H9 (cell line): ENCODE measurements around the gene TFAP2E. TPM values are rescaled to one million over a fixed set of nuclear protein-coding genes. Genes with fewer than 3 reads are reported as not detected.
A peak's percentile ranks its signal among the peaks of the same experiment; 100 is the strongest.
"Not testable (repeated sequence)": the region's sequence is repeated elsewhere in the genome, so short reads cannot be mapped to it uniquely, and the experiment has no call there.

Experiments used
- DNase-seq: peaks from one replicate; pipeline ENCODE4 v3.0.0-alpha.2; 2017
- H2AFZ ChIP-seq: one replicate; pipeline ENCODE4 v1.6.1; 2013; ENCODE audit warnings: mild to moderate bottlenecking, low read length, control low read depth, moderate library complexity
- H2AK5ac ChIP-seq: 2 replicates; pipeline ENCODE4 v1.6.1; 2013; ENCODE audit warnings: low read length, control low read depth, mixed read lengths; ENCODE audit not compliant: insufficient read length
- H2BK120ac ChIP-seq: one replicate; pipeline ENCODE4 v1.6.1; 2013; ENCODE audit warnings: low read depth, mild to moderate bottlenecking, low read length, control low read depth, inconsistent platforms; ENCODE audit not compliant: poor library complexity, severe bottlenecking
- H2BK12ac ChIP-seq: 2 replicates; pipeline ENCODE4 v1.6.1; 2013; ENCODE audit warnings: low read length, control low read depth, mixed read lengths, low read depth; ENCODE audit not compliant: insufficient read length
- H2BK15ac ChIP-seq: 2 replicates; pipeline ENCODE4 v1.6.1; 2013; ENCODE audit warnings: low read depth, low read length, control low read depth
- H2BK20ac ChIP-seq: one replicate; pipeline ENCODE4 v1.6.1; 2013; ENCODE audit warnings: low read depth, mild to moderate bottlenecking, low read length, control low read depth, inconsistent platforms; ENCODE audit not compliant: poor library complexity, severe bottlenecking
- H2BK5ac ChIP-seq: 2 replicates; pipeline ENCODE4 v1.6.1; 2013; ENCODE audit warnings: low read length, control low read depth, mixed read lengths; ENCODE audit not compliant: insufficient read length
- H3K14ac ChIP-seq: 2 replicates; pipeline ENCODE4 v1.6.1; 2013; ENCODE audit warnings: low read length, control low read depth; ENCODE audit not compliant: insufficient read depth
- H3K18ac ChIP-seq: 2 replicates; pipeline ENCODE4 v1.6.1; 2013; ENCODE audit warnings: low read depth, mild to moderate bottlenecking, mixed read lengths, low read length, control low read depth; ENCODE audit not compliant: insufficient read length
- H3K23ac ChIP-seq: 2 replicates; pipeline ENCODE4 v1.6.1; 2013; ENCODE audit warnings: low read length, control low read depth, mixed read lengths, low read depth; ENCODE audit not compliant: insufficient read length
- H3K23me2 ChIP-seq: 2 replicates; pipeline ENCODE4 v1.6.1; 2013; ENCODE audit warnings: low read depth, mild to moderate bottlenecking, mixed read lengths, low read length, control low read depth; ENCODE audit not compliant: insufficient read length, poor library complexity, severe bottlenecking
- H3K27ac ChIP-seq: 2 replicates; pipeline ENCODE4 v1.5.1; 2013; ENCODE audit warnings: low read length, control low read depth, mixed read lengths, low read depth; ENCODE audit not compliant: insufficient read length
- H3K27me3 ChIP-seq: 2 replicates; pipeline ENCODE4 v1.6.1; 2013; ENCODE audit warnings: low read length, control low read depth, inconsistent platforms; ENCODE audit not compliant: insufficient read depth
- H3K4ac ChIP-seq: 2 replicates; pipeline ENCODE4 v1.6.1; 2013; ENCODE audit warnings: low read depth, mild to moderate bottlenecking, control low read depth, inconsistent platforms, low read length, moderate library complexity
- H3K4me1 ChIP-seq: 2 replicates; pipeline ENCODE4 v1.6.1; 2013; ENCODE audit warnings: low read length, control low read depth, inconsistent platforms; ENCODE audit not compliant: insufficient read depth
- H3K4me2 ChIP-seq: 2 replicates; pipeline ENCODE4 v1.6.1; 2013; ENCODE audit warnings: low read length, control low read depth, mixed read lengths; ENCODE audit not compliant: insufficient read length, insufficient read depth
- H3K56ac ChIP-seq: 2 replicates; pipeline ENCODE4 v1.6.1; 2013; ENCODE audit warnings: low read depth, mild to moderate bottlenecking, mixed read lengths, low read length, control low read depth; ENCODE audit not compliant: insufficient read length
- H3K79me1 ChIP-seq: 2 replicates; pipeline ENCODE4 v1.6.1; 2013; ENCODE audit warnings: low read depth, mild to moderate bottlenecking, moderate library complexity, low read length, control low read depth, inconsistent platforms; ENCODE audit not compliant: insufficient read depth, poor library complexity, severe bottlenecking
- H3K79me2 ChIP-seq: 2 replicates; pipeline ENCODE4 v1.6.1; 2013; ENCODE audit warnings: low read length, control low read depth, inconsistent platforms; ENCODE audit not compliant: insufficient read depth
- H3K9ac ChIP-seq: 2 replicates; pipeline ENCODE4 v1.6.1; 2013; ENCODE audit warnings: low read length, control low read depth, mixed read lengths; ENCODE audit not compliant: insufficient read length; ENCODE audit errors: extremely low read depth
- H3K9me3 ChIP-seq: one replicate; pipeline ENCODE4 v1.6.1; 2013; ENCODE audit warnings: low read depth, low read length, inconsistent platforms; ENCODE audit not compliant: control insufficient read depth
- H3T11ph ChIP-seq: one replicate; pipeline ENCODE4 v1.6.1; 2013; ENCODE audit warnings: mild to moderate bottlenecking, low read length, control low read depth, inconsistent platforms
- H4K20me1 ChIP-seq: one replicate; pipeline ENCODE4 v1.6.1; 2013; ENCODE audit not compliant: control insufficient read depth, insufficient read length, insufficient read depth
- H4K5ac ChIP-seq: 2 replicates; pipeline ENCODE4 v1.6.1; 2013; ENCODE audit warnings: low read depth, mild to moderate bottlenecking, mixed read lengths, low read length, control low read depth; ENCODE audit not compliant: insufficient read length
- H4K8ac ChIP-seq: replicated peaks from 2 replicates; pipeline ENCODE4 v1.6.1; 2013; ENCODE audit warnings: low read length, control low read depth, mixed read lengths, low read depth; ENCODE audit not compliant: insufficient read length
- H4K91ac ChIP-seq: 2 replicates; pipeline ENCODE4 v1.6.1; 2013; ENCODE audit warnings: low read depth, mild to moderate bottlenecking, moderate library complexity, mixed read lengths, low read length, control low read depth; ENCODE audit not compliant: insufficient read length
- H3K27ac Mint-ChIP-seq, 3 experiments: 2 replicates in 2 of 3; 3 replicates in 1 of 3; pipeline ENCODE4 v1.8.0; 2020 to 2021; ENCODE audit warnings: mixed read lengths in 3 of 3, mild to moderate bottlenecking in 1 of 3, moderate library complexity in 1 of 3
- H3K27me3 Mint-ChIP-seq: 2 replicates; pipeline ENCODE4 v1.8.0; 2021; ENCODE audit warnings: low read depth, mild to moderate bottlenecking, moderate library complexity, mixed read lengths
- H3K36me3 Mint-ChIP-seq, 3 experiments: 2 replicates in 2 of 3; 3 replicates in 1 of 3; pipeline ENCODE4 v1.8.0; 2020 to 2021; ENCODE audit warnings: low read depth in 3 of 3, mixed read lengths in 3 of 3; ENCODE audit not compliant: insufficient read depth in 1 of 3
- H3K4me1 Mint-ChIP-seq, 2 experiments: 2 replicates each; pipeline ENCODE4 v1.8.0; 2020; ENCODE audit warnings: mixed read lengths in 2 of 2
- H3K4me3 Mint-ChIP-seq, 2 experiments: 2 replicates in 1 of 2; 3 replicates in 1 of 2; pipeline ENCODE4 v1.8.0; 2020 to 2021; ENCODE audit warnings: mild to moderate bottlenecking in 2 of 2, mixed read lengths in 2 of 2, moderate library complexity in 1 of 2
- H3K9me3 Mint-ChIP-seq, 2 experiments: 2 replicates in 1 of 2; 3 replicates in 1 of 2; pipeline ENCODE4 v1.8.0; 2020; ENCODE audit warnings: mild to moderate bottlenecking in 2 of 2, mixed read lengths in 2 of 2, moderate library complexity in 1 of 2
- WGBS: extraction: QIAGEN DNeasy Blood & Tissue Kit; methylation state at CpG from one replicate; pipeline ENCODE4 v1.1.7; 2013; ENCODE audit warnings: missing lambda C conversion rate, low lambda C conversion rate, mixed read lengths; ENCODE audit not compliant: insufficient read length; ENCODE audit errors: extremely low coverage; 5-methylcytosine and 5-hydroxymethylcytosine counted together
- total RNA-seq: library from RNA; stranded (reverse); gene quantifications from 2 replicates; pipeline ENCODE4 v1.2.1, GENCODE V29; 2021
- TF ChIP-seq, protein P1 (sequence below): fragments of 200-600 bp; sonication (generic); conservative IDR thresholded peaks from 3 replicates; pipeline ENCODE4 v1.8.0; 2021; ENCODE audit warnings: antibody characterized with exemption, mild to moderate bottlenecking

Gene TFAP2E
- total RNA-seq, 1 experiment from 2014 or later: 0.70 TPM

GRCh38 chr1:35585281-35585680, 12.2 kb downstream of the TFAP2E start:
- Mint-ChIP-seq H3K27ac (no peak overlapping the region), H3K36me3 (no peaks in the 10 kb centered on the region), H3K27me3 (peaks cover under 1% of the 10 kb centered on the region; the same call in 1 of the 2 replicates), H3K4me1 (peaks cover 5 to 8% of the 10 kb centered on the region in 2 experiments), H3K4me3 (no peak overlapping the region), H3K9me3 (no peaks in the 10 kb centered on the region; a peak in 1 of 5 replicates)
- no peak overlapping the region for H3K27ac ChIP-seq
- no peak overlapping the region for H2BK120ac ChIP-seq
- no peaks in the 10 kb centered on the region for H3K27me3 ChIP-seq
- no peak overlapping the region for H2BK5ac ChIP-seq
- H3K18ac ChIP-seq: no peak overlapping the region
- no peaks in the 10 kb centered on the region for H3K79me2 ChIP-seq
- H3K9ac ChIP-seq: no peak overlapping the region
- no peaks in the 10 kb centered on the region for H3K4me1 ChIP-seq
- no peak overlapping the region for H3K23ac ChIP-seq
- no peaks in the 10 kb centered on the region for H3K23me2 ChIP-seq
- no peak overlapping the region for H2BK20ac ChIP-seq
- H2AK5ac ChIP-seq: no peak overlapping the region
- no peaks in the 10 kb centered on the region for H4K20me1 ChIP-seq
- H3K79me1 ChIP-seq: no peaks in the 10 kb centered on the region
- no peak overlapping the region for H4K5ac ChIP-seq
- no peak overlapping the region for H3K4me2 ChIP-seq
- TF ChIP-seq, protein P1, sequence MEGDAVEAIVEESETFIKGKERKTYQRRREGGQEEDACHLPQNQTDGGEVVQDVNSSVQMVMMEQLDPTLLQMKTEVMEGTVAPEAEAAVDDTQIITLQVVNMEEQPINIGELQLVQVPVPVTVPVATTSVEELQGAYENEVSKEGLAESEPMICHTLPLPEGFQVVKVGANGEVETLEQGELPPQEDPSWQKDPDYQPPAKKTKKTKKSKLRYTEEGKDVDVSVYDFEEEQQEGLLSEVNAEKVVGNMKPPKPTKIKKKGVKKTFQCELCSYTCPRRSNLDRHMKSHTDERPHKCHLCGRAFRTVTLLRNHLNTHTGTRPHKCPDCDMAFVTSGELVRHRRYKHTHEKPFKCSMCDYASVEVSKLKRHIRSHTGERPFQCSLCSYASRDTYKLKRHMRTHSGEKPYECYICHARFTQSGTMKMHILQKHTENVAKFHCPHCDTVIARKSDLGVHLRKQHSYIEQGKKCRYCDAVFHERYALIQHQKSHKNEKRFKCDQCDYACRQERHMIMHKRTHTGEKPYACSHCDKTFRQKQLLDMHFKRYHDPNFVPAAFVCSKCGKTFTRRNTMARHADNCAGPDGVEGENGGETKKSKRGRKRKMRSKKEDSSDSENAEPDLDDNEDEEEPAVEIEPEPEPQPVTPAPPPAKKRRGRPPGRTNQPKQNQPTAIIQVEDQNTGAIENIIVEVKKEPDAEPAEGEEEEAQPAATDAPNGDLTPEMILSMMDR: no peak
- H3K14ac ChIP-seq: no peak overlapping the region
- H2BK15ac ChIP-seq: no peak overlapping the region
- peak; percentile 17 for DNase-seq
- no peak overlapping the region for H3T11ph ChIP-seq
- H3K56ac ChIP-seq: no peak overlapping the region
- no peaks in the 10 kb centered on the region for H3K9me3 ChIP-seq
- H4K8ac ChIP-seq: no peak overlapping the region
- H2AFZ ChIP-seq: no peak overlapping the region
- H4K91ac ChIP-seq: no peak overlapping the region
- H2BK12ac ChIP-seq: no peak overlapping the region
- H3K4ac ChIP-seq: no peak overlapping the region
- no CpG with 5 or more reads among the region's 3 CpGs for WGBS

- not testable (repeated sequence) for H3K9me3 Mint-ChIP-seq, H2BK120ac ChIP-seq, H2AK5ac ChIP-seq, H3K23ac ChIP-seq, H3K79me1 ChIP-seq, H3K27me3 Mint-ChIP-seq, H4K20me1 ChIP-seq, H3K18ac ChIP-seq, H2BK20ac ChIP-seq, H2AFZ ChIP-seq, H3K4ac ChIP-seq, H3K4me1 Mint-ChIP-seq, H2BK5ac ChIP-seq, H3K9me3 ChIP-seq, H3K27me3 ChIP-seq, H3T11ph ChIP-seq, H3K36me3 Mint-ChIP-seq, H4K8ac ChIP-seq, H4K91ac ChIP-seq, DNase-seq, H4K5ac ChIP-seq, H3K27ac ChIP-seq, H3K9ac ChIP-seq, H3K27ac Mint-ChIP-seq, H3K56ac ChIP-seq, H3K79me2 ChIP-seq, H3K4me3 Mint-ChIP-seq, H3K4me1 ChIP-seq, H2BK12ac ChIP-seq, H3K14ac ChIP-seq, H3K23me2 ChIP-seq, H3K4me2 ChIP-seq, H2BK15ac ChIP-seq
- no CpG with 5 or more reads among the region's 1 CpG for WGBS
These were observed 12.7 kb downstream of the TFAP2E start for GRCh38 chr1:35585805-35586204.
